Gastrocnemius medialis (tissue), 4 donors: ENCODE results near the gene PDGFD.

Experiments
- POLR2A ChIP-seq, 2 donors: fragments of 450-650 bp; IDR thresholded peaks; one replicate each; pipeline ENCODE4 v1.6.1; 2017; ENCODE audit warnings: antibody characterized with exemption in 2 of 2, mild to moderate bottlenecking in 2 of 2, moderate library complexity in 2 of 2
- TF ChIP-seq, protein P1 (sequence below), 5 experiments: fragments of 450-650 bp in 3 of 5; fragments of 200-600 bp in 2 of 5; sonication (generic) in 2 of 5; IDR thresholded peaks in 4 of 5; conservative IDR thresholded peaks in 1 of 5; 1 replicate in 4 of 5; 2 replicates in 1 of 5; pipeline ENCODE4 v1.5.1; 2016 to 2019; ENCODE audit warnings: antibody characterized with exemption in 5 of 5, mild to moderate bottlenecking in 3 of 5, moderate library complexity in 3 of 5

GRCh38 chr11:103985041-103985440 is 178.9 kb downstream of the PDGFD start:
- TF ChIP-seq, protein P1, sequence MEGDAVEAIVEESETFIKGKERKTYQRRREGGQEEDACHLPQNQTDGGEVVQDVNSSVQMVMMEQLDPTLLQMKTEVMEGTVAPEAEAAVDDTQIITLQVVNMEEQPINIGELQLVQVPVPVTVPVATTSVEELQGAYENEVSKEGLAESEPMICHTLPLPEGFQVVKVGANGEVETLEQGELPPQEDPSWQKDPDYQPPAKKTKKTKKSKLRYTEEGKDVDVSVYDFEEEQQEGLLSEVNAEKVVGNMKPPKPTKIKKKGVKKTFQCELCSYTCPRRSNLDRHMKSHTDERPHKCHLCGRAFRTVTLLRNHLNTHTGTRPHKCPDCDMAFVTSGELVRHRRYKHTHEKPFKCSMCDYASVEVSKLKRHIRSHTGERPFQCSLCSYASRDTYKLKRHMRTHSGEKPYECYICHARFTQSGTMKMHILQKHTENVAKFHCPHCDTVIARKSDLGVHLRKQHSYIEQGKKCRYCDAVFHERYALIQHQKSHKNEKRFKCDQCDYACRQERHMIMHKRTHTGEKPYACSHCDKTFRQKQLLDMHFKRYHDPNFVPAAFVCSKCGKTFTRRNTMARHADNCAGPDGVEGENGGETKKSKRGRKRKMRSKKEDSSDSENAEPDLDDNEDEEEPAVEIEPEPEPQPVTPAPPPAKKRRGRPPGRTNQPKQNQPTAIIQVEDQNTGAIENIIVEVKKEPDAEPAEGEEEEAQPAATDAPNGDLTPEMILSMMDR (IDR thresholded peaks at IDR 0.05 in 4 of 5, conservative IDR thresholded peaks at IDR 0.05 in 1 of 5), result no peak
- TF ChIP-seq POLR2A (IDR thresholded peaks at IDR 0.05), result no peak
